HL-60 (cell line): ENCODE data around the gene PARP12.
"Not testable (repeated sequence)": the region's sequence is repeated elsewhere in the genome, so short reads cannot be mapped to it uniquely, and the experiment has no call there.

Experiments
- DNase-seq, 2 experiments: peaks; one replicate each; pipeline ENCODE4 v3.0.0-alpha.2; 2010 to 2020; ENCODE audit warnings: low read depth in 1 of 2, low spot score in 1 of 2
- H3K27ac ChIP-seq: fragments of 250-450 bp; sonication (Bioruptor Pico); replicated peaks from 2 replicates; pipeline ENCODE4 v1.5.1; 2020; ENCODE audit warnings: mild to moderate bottlenecking, moderate library complexity
- H3K27me3 ChIP-seq: fragments of 250-450 bp; sonication (Bioruptor Pico); 2 replicates; pipeline ENCODE4 v1.5.1; 2021; ENCODE audit warnings: mild to moderate bottlenecking, moderate library complexity; ENCODE audit not compliant: insufficient read depth, poor library complexity, severe bottlenecking
- H3K4me3 ChIP-seq: replicated peaks from 2 replicates; pipeline ENCODE4 v1.5.1; 2011; ENCODE audit warnings: mild to moderate bottlenecking, control low read depth, low read length; ENCODE audit not compliant: insufficient read depth
- CTCF ChIP-seq: IDR thresholded peaks from one replicate; pipeline ENCODE4 v1.5.1; 2011; ENCODE audit warnings: low read length, control low read depth, inconsistent platforms; ENCODE audit not compliant: insufficient read depth
- GABPA ChIP-seq: IDR thresholded peaks from 2 replicates; pipeline ENCODE4 v1.6.1; 2012; ENCODE audit warnings: low read depth
- POLR2AphosphoS5 ChIP-seq: IDR thresholded peaks from 2 replicates; pipeline ENCODE4 v1.6.1; 2012; ENCODE audit warnings: low read depth
- REST ChIP-seq: IDR thresholded peaks from 2 replicates; pipeline ENCODE4 v1.6.1; 2012; ENCODE audit warnings: low read depth; ENCODE audit not compliant: insufficient replicate concordance
- SPI1 ChIP-seq: IDR thresholded peaks from 2 replicates; pipeline ENCODE4 v1.6.1; 2012; ENCODE audit warnings: low read depth, mild to moderate bottlenecking, borderline replicate concordance
- long read RNA-seq: library from polyadenylated mRNA; unstranded; transcript quantifications from one replicate; pipeline ENCODE4 v2.0.0, GENCODE V29; 2020

Gene PARP12
- long read RNA-seq, partial matches to known transcripts, result 2 of 4 reads
- long read RNA-seq, other reads (novel, unspliced or antisense), result 0 of 4 reads

- Histone ChIP-seq H3K4me3 (peak within 1 kb of the TSS; percentile 52), H3K27ac (no peak within 1 kb of the TSS), H3K27me3 (peaks cover 19% of the 10 kb centered on the region)
- peak; percentile 63 to 72 for DNase-seq
- TF ChIP-seq POLR2AphosphoS5, result no peak
- no peak for TF ChIP-seq GABPA
- no peak for TF ChIP-seq REST
- no peak for TF ChIP-seq CTCF
- TF ChIP-seq SPI1, result no peak
Measured at GRCh38 chr7:140062528-140063299, at the start of gene PARP12. TSS of gene PARP12 (minus strand) at chr7:140062951. CDS start at chr7:140062847, 104 bp downstream.

- not testable (repeated sequence) for DNase-seq, H3K27me3 ChIP-seq, H3K27ac ChIP-seq, H3K4me3 ChIP-seq
Measured at GRCh38 chr7:140108777-140109176, 46.0 kb upstream of the PARP12 start.

- no peak for TF ChIP-seq CTCF
- TF ChIP-seq POLR2AphosphoS5, result no peak
- TF ChIP-seq REST, result no peak
- TF ChIP-seq GABPA, result no peak
- TF ChIP-seq SPI1, result no peak
- no peak for DNase-seq
- no peak overlapping the region for H3K27ac ChIP-seq
- no peak overlapping the region for H3K4me3 ChIP-seq
- no peaks in the 10 kb centered on the region for H3K27me3 ChIP-seq
Measured at GRCh38 chr7:140096459-140096858, 33.7 kb upstream of the PARP12 start.

GRCh38 chr7:140093375-140093774 is 30.6 kb upstream of the PARP12 start:
- H3K27me3 ChIP-seq, result no peaks in the 10 kb centered on the region
- TF ChIP-seq POLR2AphosphoS5, result no peak
- no peak for TF ChIP-seq GABPA
- TF ChIP-seq REST, result no peak
- no peak for TF ChIP-seq SPI1
- TF ChIP-seq CTCF, result no peak
- no peak overlapping the region for H3K4me3 ChIP-seq
- H3K27ac ChIP-seq, result no peak overlapping the region
- no peak for DNase-seq
